K562 (cell line): ENCODE measurements around the gene CD96. TPM values are rescaled to one million over a fixed set of nuclear protein-coding genes. Genes with fewer than 3 reads are reported as not detected.

Source experiments
- ATAC-seq: fragments of 200-7000 bp; cut with Tn5 transposase; 3 replicates; pipeline ENCODE4 v1.9.1; 2020; ENCODE audit warnings: moderate library complexity
- BruUV-seq: library from RNA; stranded (reverse); fragments of 400-500 nt; replicated peaks from 2 replicates; lab custom pipeline; 2021; lab: Mats Ljungman, UMichigan
- CTCF ChIA-PET: fragments of 300-600 bp; formaldehyde crosslinking; extraction: SDS; loops from one replicate; lab custom pipeline; 2021; ENCODE audit warnings: low intra/inter-chr PET ratio; lab: Yijun Ruan, JAX
- POLR2A ChIA-PET: fragments of 300-600, 350-650 bp; sonication (Branson Sonifier 250); formaldehyde crosslinking; extraction: SDS; loops from one replicate; lab custom pipeline; 2021; ENCODE audit warnings: antibody characterized with exemption, inconsistent platforms; lab: Yijun Ruan, JAX
- DNase-seq, 4 experiments: peaks; one replicate each; pipeline versions ENCODE4 v3.0.0 to v3.0.0-alpha.2; 2011 to 2018; ENCODE audit warnings: low spot score in 3 of 4, mixed read lengths in 3 of 4; ENCODE audit errors: extremely low read depth in 1 of 4
- FAIRE-seq: peaks from 2 replicates; lab custom pipeline; 2011; peaks lifted over from hg19 to GRCh38; lab: Jason Lieb, UNC
- H2AFZ ChIP-seq: 2 replicates; pipeline ENCODE4 v1.6.0; 2011; ENCODE audit warnings: low read depth, low read length, control low read depth, inconsistent platforms
- H3K27ac ChIP-seq: fragments of 200-600 bp; 3 replicates; pipeline ENCODE4 v1.8.0; 2011; ENCODE audit warnings: low read depth, mild to moderate bottlenecking, control low read depth, inconsistent platforms, low read length, moderate library complexity, mixed read lengths; ENCODE audit errors: extremely low read depth
- H3K27me3 ChIP-seq, 2 experiments: fragments of 300-600 bp in 1 of 2; 2 replicates in 1 of 2; 3 replicates in 1 of 2; pipeline versions ENCODE4 v1.6.0 to v1.8.0; 2011; ENCODE audit warnings: inconsistent platforms in 2 of 2, low read length in 2 of 2, mild to moderate bottlenecking in 1 of 2, mixed read lengths in 1 of 2, moderate library complexity in 1 of 2; ENCODE audit not compliant: control insufficient read depth in 2 of 2, insufficient read depth in 2 of 2
- H3K36me3 ChIP-seq: fragments of 300-600 bp; 3 replicates; pipeline ENCODE4 v1.8.0; 2011; ENCODE audit warnings: mild to moderate bottlenecking, low read length, inconsistent platforms; ENCODE audit not compliant: control insufficient read depth, insufficient read depth
- H3K4me1 ChIP-seq, 2 experiments: fragments of 200-600 bp in 1 of 2; replicated peaks in 1 of 2; 2 replicates in 1 of 2; 3 replicates in 1 of 2; pipeline versions ENCODE4 v1.5.1 to v1.8.0; 2011; ENCODE audit warnings: inconsistent platforms in 2 of 2, low read length in 2 of 2, mild to moderate bottlenecking in 1 of 2, mixed read lengths in 1 of 2, moderate library complexity in 1 of 2; ENCODE audit not compliant: control insufficient read depth in 2 of 2, insufficient read depth in 2 of 2
- H3K4me2 ChIP-seq: 2 replicates; pipeline ENCODE4 v1.6.1; 2011; ENCODE audit warnings: low read length, control low read depth, inconsistent platforms, mixed read lengths; ENCODE audit not compliant: insufficient read depth
- H3K4me3 ChIP-seq: fragments of 200-600 bp; sonication (generic), shearing (Covaris generic); 2 replicates; pipeline ENCODE4 v1.5.1; 2016; ENCODE audit warnings: control low read depth, inconsistent platforms
- H3K79me2 ChIP-seq: fragments of 200-600 bp; 3 replicates; pipeline ENCODE4 v1.8.0; 2011; ENCODE audit warnings: low read length, inconsistent platforms; ENCODE audit not compliant: control insufficient read depth, insufficient read depth
- H3K9ac ChIP-seq, 2 experiments: 2 replicates each; pipeline versions ENCODE4 v1.6.0 to v1.6.1; 2011; ENCODE audit warnings: low read depth in 2 of 2, low read length in 2 of 2, control low read depth in 1 of 2, inconsistent platforms in 1 of 2, mild to moderate bottlenecking in 1 of 2, mixed read lengths in 1 of 2; ENCODE audit not compliant: insufficient read depth in 1 of 2
- H3K9me1 ChIP-seq: one replicate; pipeline ENCODE4 v1.6.0; 2011; ENCODE audit warnings: inconsistent platforms, mild to moderate bottlenecking, low read length, moderate library complexity; ENCODE audit not compliant: control insufficient read depth, insufficient read depth
- H3K9me3 ChIP-seq: replicated peaks from 2 replicates; pipeline ENCODE4 v1.5.1; 2011; ENCODE audit warnings: low read depth, low read length, inconsistent platforms; ENCODE audit not compliant: control insufficient read depth, insufficient read depth
- H4K20me1 ChIP-seq: replicated peaks from 2 replicates; pipeline ENCODE4 v1.6.1; 2011; ENCODE audit warnings: low read length, inconsistent platforms, mixed read lengths; ENCODE audit not compliant: control insufficient read depth, insufficient read depth
- RFX1 ChIP-seq: fragments of 450-650 bp; IDR thresholded peaks from 2 replicates; pipeline ENCODE4 v1.6.1; 2016; ENCODE audit warnings: mild to moderate bottlenecking, moderate library complexity
- SRF ChIP-seq, 2 experiments: fragments of 250-450, 450-650 bp in 1 of 2; sonication (Bioruptor Pico) in 1 of 2; sonication (generic) in 1 of 2; formaldehyde crosslinking; IDR thresholded peaks; 2 replicates each; pipeline versions ENCODE4 v1.5.0 to v1.5.1; 2020 to 2022; ENCODE audit warnings: mild to moderate bottlenecking in 1 of 2, missing genetic modification reagents in 1 of 2
- ZBTB49 ChIP-seq: sonication (generic); formaldehyde crosslinking; IDR thresholded peaks from 2 replicates; pipeline ENCODE4 v1.8.0; 2022; ENCODE audit warnings: missing genetic modification reagents, mild to moderate bottlenecking, borderline replicate concordance
- ZMIZ1 ChIP-seq, 2 experiments: fragments of 150-350 bp in 1 of 2; IDR thresholded peaks; 2 replicates each; pipeline ENCODE4 v1.6.1; 2012 to 2016; ENCODE audit warnings: low read depth in 2 of 2, low read length in 2 of 2, mild to moderate bottlenecking in 1 of 2, moderate library complexity in 1 of 2
- ZNF263 ChIP-seq: sonication (generic); formaldehyde crosslinking; IDR thresholded peaks from 2 replicates; pipeline ENCODE4 v1.8.0; 2022; ENCODE audit warnings: mild to moderate bottlenecking, missing genetic modification reagents, borderline replicate concordance
- WGBS: fragments of 100-300 bp; shearing (Covaris generic); methylation state at CpG from one replicate; pipeline ENCODE4 v1.1.6; 2016; ENCODE audit warnings: low coverage, mixed read lengths; ENCODE audit not compliant: insufficient coverage; ENCODE audit errors: missing lambda C conversion rate; 5-methylcytosine and 5-hydroxymethylcytosine counted together
- in situ Hi-C: fragments of 300-500 bp; cut with MboI; formaldehyde crosslinking; loops from 4 replicates; pipeline ENCODE4 v1.15.0; 2018; ENCODE audit warnings: inconsistent platforms, mixed read lengths
- intact Hi-C: fragments of 100-400 bp; cut with micrococcal nuclease; formaldehyde crosslinking; loops from 2 replicates; pipeline ENCODE4 v1.14.2; 2022
- polyA plus RNA-seq, 8 experiments: library from polyadenylated mRNA; depleted of rRNA in 4 of 8; stranded (reverse) in 5 of 8; unstranded in 3 of 8; fragments of >200 nt; fragmentation: Nextera tagmentation in 2 of 8; fragmentation: Illumina TruSeq in 1 of 8; extraction: Ambion mirVana in 2 of 8; extraction: Trizol in 1 of 8; gene quantifications; 2 replicates each; pipeline versions ENCODE4 v1.2.1 to v1.2.3, GENCODE V29; 2011 to 2014; ENCODE audit warnings: inconsistent platforms in 1 of 8, missing spikeins in 1 of 8
- total RNA-seq, 7 experiments: library from RNA; depleted of rRNA in 6 of 7; stranded (reverse); fragments of >200 nt in 6 of 7; fragmentation: Illumina TruSeq in 2 of 7; extraction: Trizol in 2 of 7; gene quantifications; 2 replicates each; pipeline versions ENCODE4 v1.2.1 to v1.2.3, GENCODE V29; 2011 to 2021; ENCODE audit warnings: low replicate concordance in 1 of 7

CD96 gene
- total and polyA plus RNA-seq, 9 of the 15 experiments (the other 6 are each of a cell fraction or from before 2014, with no cell fraction given) = 0.32 to 5.7 (median 1.2) TPM

- no peak for TF ChIP-seq ZBTB49 (CRISPR knock-in tag)
Observed at GRCh38 chr3:111609700-111610099, 67.7 kb downstream of the CD96 start (continued).

- H3K4me1 ChIP-seq = no peaks in the 10 kb centered on the region
- H3K4me2 ChIP-seq = no peak overlapping the region
- no peaks in the 10 kb centered on the region for H3K9me3 ChIP-seq
- BruUV-seq = no TSS peak
- no peaks in the 10 kb centered on the region for H4K20me1 ChIP-seq
- POLR2A ChIA-PET = no interaction called here
- intact Hi-C loops = no loop called here
- DNase-seq = no peak
- FAIRE-seq = no peak
- no peak overlapping the region for H3K4me3 ChIP-seq
- no peak for ATAC-seq
- H3K36me3 ChIP-seq = no peaks in the 10 kb centered on the region
- no peaks in the 10 kb centered on the region for H3K27me3 ChIP-seq
- TF ChIP-seq ZMIZ1 (IDR thresholded peaks at IDR 0.05; ENCODE audit: low read depth in 2 of 2, low read length in 2 of 2) = no peak
- no peak for TF ChIP-seq ZNF263 (CRISPR knock-in tag)
- no peak for TF ChIP-seq SRF (CRISPR knock-in tag; IDR thresholded peaks at IDR 0.05)
- no peak for TF ChIP-seq RFX1
- TF ChIP-seq, all 486 proteins: peak for 0
- in situ Hi-C loops = no loop called here
- Histone ChIP-seq H2AFZ (no peak overlapping the region), H3K9me1 (no peaks in the 10 kb centered on the region), H3K27ac (no peak overlapping the region), H3K79me2 (no peaks in the 10 kb centered on the region), H3K9ac (no peak overlapping the region)
- WGBS = 8% methylated on average over 5 of the region's 5 CpGs
- CTCF ChIA-PET = no interaction called here
Observed at GRCh38 chr3:111610189-111610588, 68.2 kb downstream of the CD96 start.
